Endothelial cell of umbilical vein (primary cell): ENCODE measurements around the gene HSDL2.

Experiments
- CTCF ChIP-seq, 2 donors: IDR thresholded peaks; 1 replicate in 1 of 2; 2 replicates in 1 of 2; pipeline ENCODE4 v1.5.1; 2011; ENCODE audit warnings: low read length in 2 of 2, mild to moderate bottlenecking in 2 of 2, moderate library complexity in 2 of 2, control low read depth in 1 of 2, inconsistent platforms in 1 of 2, low read depth in 1 of 2; ENCODE audit not compliant: insufficient read depth in 1 of 2; ENCODE audit errors: extremely low read depth in 1 of 2
- GATA2 ChIP-seq: IDR thresholded peaks from 2 replicates; pipeline ENCODE4 v1.7.0; 2011; ENCODE audit warnings: low read depth, mild to moderate bottlenecking, moderate library complexity, mixed read lengths, low read length; ENCODE audit not compliant: insufficient read length, insufficient read depth
- POLR2A ChIP-seq: IDR thresholded peaks from 2 replicates; pipeline ENCODE4 v1.6.1; 2012; ENCODE audit warnings: low read depth, mild to moderate bottlenecking, control low read depth, low read length

GRCh38 chr9:112396416-112396815 is 16.5 kb downstream of the HSDL2 start:
- no peak for TF ChIP-seq POLR2A
- no peak for TF ChIP-seq CTCF (IDR thresholded peaks at IDR 0.05; ENCODE audit: extremely low read depth in 1 of 2, insufficient read depth in 1 of 2, low read depth in 1 of 2, low read length in 2 of 2)
- TF ChIP-seq GATA2, result no peak
